ENCODE measurements around the gene ADGRL1.

GRCh38 chr19:14203177-14203576 lies 2.8 kb downstream of the ADGRL1 start:
- no peak for TF ChIP-seq RAD21 (IDR thresholded peaks at IDR 0.05; ENCODE audit: low read length)
- TF ChIP-seq SMC3 (IDR thresholded peaks at IDR 0.05; ENCODE audit: low read depth, low read length), result no peak
- TF ChIP-seq CTCF (IDR thresholded peaks at IDR 0.05), result no peak
- TF ChIP-seq POLR2AphosphoS5 (IDR thresholded peaks at IDR 0.05; ENCODE audit: low read depth, low read length), result no peak
